ENCODE results near the gene DNAH8.

- TF ChIP-seq CTCF (IDR thresholded peaks at IDR 0.05), result no peak
- TF ChIP-seq POLR2A (IDR thresholded peaks at IDR 0.05), result no peak
These were observed 79.6 kb downstream of the DNAH8 start for GRCh38 chr6:38794682-38795081.
